HG03432 (cell line): ENCODE measurements around the gene RPL35.
A peak's percentile ranks its signal among the peaks of the same experiment; 100 is the strongest.
"Not testable (repeated sequence)": the region's sequence is repeated elsewhere in the genome, so short reads cannot be mapped to it uniquely, and the experiment has no call there.

Source experiments
- ATAC-seq: cut with Tn5 transposase; IDR thresholded peaks from one replicate; pipeline ENCODE4 v1.9.1; 2021; ENCODE audit warnings: mild to moderate bottlenecking, moderate library complexity; ENCODE audit not compliant: unreplicated experiment

RPL35 gene

DNA sequence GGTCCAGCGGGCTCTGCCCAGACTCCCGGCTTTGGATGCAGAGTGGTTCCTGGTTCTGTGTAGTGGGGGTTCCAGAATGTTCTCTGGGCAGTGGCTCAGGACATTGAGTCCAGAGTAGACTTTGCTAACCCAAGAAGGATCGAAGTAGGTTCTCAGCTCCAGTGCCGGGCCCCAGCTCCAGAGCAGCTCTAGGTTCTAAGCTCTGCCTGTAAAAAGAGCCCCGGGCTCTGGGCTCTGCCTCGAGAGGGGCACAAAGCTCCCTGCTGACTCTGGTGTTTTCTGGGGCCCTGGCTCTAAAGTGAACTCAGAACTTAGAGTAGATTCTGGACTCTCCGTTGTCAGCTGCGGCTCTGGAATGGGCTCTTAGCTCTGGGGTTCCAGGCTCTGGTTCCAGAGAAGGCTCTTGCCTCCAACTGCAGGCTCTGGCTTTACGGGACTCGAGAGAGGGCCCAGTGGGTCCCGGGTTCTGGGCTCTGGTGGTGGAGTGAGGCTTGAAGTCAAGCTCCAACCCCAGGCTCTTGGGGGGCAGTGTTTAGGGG lies 8.1 kb downstream of the RPL35 start:
- ATAC-seq = no peak

DNA sequence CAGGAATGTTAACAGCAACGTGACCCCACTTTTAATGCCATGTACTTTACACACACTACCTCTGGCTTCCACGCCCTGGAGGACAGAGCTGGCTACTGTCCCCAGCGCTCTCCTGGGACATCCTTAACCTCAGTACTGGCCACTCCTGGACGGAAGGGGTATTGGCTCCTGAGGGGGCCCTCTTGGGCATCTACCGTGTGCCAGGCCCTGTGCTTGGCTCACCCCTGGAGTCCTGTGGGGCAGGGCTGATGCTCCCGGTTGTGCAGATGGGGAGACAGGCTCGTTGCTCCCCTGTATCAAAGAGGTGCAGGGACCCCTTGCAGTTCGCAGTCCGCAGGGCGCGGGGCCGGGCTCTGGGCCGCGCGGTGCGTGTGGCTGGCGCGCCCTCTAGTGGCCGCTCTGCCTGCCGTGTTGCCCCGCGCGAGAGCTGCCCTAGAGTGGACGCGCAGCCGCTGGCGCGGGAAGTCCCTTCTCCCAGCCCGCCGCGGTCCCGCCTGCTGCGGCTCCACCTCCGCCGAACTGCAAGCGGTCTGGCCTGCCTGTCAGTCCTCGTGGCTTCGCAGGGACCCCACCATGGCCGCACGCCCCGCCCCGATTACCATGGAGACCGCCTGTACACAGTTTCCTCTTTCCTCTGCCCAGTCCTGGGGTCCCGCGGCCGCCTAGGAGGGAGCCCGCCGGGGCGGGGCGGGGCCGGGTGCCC lies 8.8 kb downstream of the RPL35 start, which contains the start of gene WDR38:
WDR38 (plus strand) TSS at position 632 of the 703 bp plus-strand sequence. CDS start 72 bp downstream, outside the sequence.
- ATAC-seq = peak; percentile 80

DNA sequence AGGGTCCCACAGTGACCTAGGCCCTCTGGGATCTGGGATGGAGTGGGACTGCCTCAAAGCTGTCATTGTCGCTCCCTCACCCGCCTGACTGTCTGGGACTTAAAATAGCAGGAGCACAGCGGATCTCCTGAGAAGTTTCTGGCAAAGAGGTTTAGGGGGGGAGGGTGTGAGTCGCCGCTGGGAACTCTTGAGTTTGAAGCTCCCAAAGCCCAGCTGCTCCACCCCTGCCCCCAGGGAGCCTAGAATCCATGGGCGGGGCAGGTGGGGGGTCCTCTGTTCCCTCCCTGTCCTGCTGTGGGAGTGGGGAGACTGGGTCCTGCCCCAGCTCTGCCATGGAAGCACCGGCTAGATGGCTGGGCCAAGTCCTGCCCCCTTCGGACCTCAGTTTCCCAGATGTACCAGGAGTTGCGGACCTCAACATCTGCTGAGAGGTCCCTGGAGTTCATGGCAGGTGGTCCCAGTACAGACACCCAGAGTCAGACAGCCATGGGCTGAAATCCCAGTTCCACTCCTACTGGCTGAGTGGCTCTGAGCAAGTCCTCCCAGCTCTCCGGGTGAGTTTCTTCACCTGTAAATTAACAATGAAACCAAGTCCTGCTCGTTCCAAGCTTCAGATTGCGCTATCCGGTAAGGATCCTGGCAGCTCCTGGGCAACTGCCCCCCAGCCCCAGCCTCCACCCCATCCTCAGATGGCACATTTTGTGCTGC lies 9.5 kb downstream of the RPL35 start:
- ATAC-seq = no peak

DNA sequence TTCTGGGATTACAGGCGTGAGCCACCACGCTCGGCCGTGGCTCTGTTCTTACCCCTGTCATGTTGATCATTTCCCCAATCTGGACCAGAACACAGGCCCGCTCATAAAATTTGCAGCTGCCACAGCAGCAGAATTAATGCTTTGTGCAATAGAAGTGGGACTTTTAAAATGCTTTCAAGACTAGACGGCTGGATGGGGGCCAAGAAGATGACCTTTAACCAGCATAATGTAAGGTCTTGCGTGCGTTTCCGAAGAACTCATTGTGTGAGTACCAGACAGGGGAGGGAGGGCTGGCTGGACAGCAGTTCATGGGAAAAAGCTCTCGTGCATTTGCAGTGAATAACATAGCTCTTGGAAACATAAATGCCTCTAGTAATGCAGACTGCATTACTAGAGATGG lies 12.0 kb downstream of the RPL35 start:
- no peak for ATAC-seq

DNA sequence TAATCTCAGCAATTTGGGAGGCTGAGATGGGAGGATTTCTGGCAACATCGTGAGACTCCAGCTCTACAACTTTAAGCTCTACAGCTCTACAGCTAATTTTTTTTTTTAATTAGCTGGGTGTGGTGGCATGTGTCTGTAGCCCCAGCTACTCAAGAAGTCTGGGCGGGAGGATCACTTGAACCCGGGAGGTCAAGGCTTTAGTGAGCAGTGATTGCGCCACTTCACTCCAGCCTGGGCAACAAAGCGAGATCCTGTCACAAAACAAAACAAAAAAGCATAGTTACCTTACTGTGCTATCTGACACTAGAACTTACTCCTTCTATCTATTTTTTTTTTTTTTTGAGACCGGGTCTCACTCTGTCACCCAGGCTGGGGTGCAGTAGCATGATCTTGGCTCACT lies 14.8 kb downstream of the RPL35 start:
- no peak for ATAC-seq

DNA sequence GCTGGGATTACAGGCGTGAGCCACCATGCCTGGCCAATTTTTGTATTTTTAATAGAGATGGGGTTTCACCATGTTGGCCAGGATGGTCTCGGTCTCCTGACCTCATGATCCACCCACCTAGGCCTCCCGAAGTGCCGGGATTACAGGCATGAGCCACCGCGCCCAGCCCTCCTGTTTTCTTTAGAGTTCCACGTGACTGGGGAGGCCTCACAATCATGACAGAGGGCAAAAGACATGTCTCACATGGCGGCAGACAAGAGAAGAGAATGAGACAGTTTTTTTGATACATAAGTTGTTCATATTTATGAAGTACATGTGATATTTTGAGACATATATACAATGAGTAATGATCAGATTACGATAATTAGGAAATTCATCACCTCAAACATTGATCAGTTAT lies 15.3 kb downstream of the RPL35 start:
- ATAC-seq = not testable (repeated sequence)

DNA sequence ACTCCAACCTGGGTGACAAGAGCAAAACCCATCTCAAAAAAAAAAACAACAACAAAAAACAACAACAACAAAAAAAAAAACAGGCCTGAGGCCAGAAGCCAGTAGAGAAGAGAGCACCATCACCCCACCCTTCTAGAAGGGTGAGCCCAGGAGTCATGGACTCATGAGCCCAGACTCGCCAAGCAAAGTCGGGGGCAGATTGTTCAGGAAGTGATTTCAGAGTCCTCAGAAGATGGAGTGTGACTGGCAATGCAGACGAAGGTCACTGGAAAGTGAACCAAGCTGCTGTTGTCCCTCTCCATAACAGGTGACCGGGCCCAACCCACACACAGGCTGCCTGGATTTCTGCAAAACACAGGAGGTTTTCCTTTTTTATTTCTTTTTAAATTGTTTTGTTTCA lies 17.5 kb downstream of the RPL35 start:
- no peak for ATAC-seq

DNA sequence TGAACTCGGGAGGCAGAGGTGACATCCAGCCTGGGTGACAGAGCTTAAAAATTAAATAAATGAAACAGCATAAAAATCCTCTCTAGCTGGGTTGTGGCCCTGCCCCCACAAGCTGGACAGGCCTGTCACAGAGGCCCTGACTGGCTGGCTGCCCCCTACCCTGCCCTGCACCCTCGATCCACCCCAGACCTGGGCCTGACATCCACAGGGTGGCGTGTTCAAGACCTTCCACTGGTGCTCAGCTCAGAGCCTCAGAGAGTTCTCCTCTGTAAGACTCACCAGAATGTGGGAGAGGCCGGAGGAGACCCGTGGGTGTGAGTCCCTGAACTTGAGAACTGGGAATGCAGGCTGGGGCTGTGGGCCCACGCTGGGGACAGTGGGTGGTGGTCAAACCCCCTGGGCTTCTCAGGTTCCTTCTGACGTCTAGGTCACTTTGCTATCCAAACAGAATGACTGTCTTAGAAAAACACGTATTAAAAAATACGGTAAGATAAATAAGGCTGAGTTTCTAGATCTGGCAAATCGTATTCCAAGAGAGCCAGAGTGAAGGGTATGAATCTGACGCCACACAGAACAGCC lies 18.2 kb downstream of the RPL35 start:
- ATAC-seq = no peak

DNA sequence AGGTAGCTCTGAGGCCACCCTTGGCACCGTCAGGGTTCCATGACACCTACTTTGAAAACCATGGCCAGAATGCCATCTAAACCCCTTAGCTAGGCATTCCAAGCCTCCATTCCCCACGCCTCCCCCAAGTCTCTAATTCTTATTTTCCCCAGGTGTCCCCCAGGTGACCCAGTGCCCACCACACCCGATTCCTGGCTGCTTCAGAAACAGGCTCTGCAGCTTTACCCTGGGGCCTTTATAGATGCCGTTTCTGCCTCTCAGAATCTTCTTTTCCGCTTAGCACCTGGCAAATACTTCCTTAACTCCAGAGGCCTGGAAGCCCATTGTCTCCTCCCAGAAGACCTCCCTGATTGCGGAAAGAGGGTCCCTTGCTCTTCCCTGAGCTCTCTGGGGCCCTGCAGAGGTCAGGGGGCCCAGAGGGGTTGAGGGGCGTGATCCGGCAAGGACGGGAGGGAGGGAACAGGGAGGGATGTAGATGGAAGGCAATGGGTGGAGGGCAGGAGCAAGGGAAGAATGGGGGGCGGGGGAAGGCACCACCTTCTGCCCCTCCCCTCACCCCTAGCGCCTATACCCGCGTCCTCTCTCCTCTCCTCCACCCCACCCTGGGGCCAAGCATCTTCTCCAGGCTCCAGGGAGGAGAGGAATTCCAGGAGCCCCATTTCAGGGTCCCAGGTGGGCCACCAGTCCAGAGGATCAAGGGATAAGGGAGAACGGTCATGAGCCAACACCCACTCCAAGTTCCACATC lies 20.5 kb downstream of the RPL35 start:
- ATAC-seq = no peak

DNA sequence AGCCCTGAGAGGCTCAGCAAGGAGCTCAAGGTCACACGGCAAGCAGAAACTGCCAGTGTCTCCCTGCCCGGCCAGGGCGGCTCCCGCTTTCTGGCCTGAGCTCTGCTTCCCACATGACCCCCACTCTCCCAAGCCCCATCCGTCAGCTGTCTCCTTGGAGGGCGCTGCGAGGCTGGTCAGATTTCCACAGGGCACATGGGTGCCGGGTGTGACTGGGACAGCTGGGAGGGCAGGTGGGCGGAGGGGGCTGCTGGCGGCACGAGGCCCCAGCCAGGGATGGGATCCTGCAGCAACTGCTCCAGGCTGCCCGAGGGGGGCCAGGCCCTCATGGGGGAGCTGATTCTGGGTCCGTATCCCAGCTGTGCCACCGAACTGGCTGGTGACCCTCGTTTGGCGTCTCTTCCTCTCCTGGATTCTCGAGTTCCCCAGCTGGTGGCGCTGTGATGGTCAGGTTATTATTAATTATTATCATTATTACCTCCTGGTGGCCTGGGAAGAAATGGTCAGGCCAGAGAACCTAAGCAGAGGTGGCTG lies 21.4 kb downstream of the RPL35 start:
- ATAC-seq = no peak

DNA sequence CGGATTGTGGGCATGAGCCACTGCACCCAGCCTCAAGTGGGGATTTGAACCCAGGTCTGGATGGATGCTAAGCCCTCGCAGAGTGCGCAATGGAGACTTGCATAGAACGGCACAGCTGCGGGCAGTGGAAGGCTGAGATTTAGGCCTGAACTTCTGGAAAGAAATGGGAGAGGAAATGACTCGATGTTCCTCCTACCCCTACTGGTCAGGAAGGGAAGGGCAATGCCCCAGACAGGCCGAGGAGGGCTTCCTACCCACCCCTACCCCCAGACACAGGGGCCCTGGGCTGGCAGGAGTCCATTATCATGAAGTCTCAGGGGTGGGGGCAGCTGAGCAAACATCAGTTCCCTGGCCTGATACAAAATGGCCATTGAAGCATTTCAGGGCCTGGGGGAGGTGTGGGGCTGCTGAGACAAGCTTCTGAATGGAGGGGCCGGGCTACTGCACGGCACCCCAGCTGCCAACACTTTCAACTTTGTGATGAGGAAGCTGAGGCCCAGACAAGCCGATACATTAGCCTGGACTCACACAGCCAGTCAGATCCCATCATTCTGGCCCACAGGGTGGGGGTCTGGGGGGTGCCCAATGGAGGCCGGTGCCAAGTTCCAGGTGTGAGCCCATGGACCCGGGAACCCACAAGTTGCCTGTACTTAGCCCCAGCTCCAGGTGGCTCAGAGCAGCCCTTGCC lies 22.0 kb downstream of the RPL35 start:
- ATAC-seq = no peak

DNA sequence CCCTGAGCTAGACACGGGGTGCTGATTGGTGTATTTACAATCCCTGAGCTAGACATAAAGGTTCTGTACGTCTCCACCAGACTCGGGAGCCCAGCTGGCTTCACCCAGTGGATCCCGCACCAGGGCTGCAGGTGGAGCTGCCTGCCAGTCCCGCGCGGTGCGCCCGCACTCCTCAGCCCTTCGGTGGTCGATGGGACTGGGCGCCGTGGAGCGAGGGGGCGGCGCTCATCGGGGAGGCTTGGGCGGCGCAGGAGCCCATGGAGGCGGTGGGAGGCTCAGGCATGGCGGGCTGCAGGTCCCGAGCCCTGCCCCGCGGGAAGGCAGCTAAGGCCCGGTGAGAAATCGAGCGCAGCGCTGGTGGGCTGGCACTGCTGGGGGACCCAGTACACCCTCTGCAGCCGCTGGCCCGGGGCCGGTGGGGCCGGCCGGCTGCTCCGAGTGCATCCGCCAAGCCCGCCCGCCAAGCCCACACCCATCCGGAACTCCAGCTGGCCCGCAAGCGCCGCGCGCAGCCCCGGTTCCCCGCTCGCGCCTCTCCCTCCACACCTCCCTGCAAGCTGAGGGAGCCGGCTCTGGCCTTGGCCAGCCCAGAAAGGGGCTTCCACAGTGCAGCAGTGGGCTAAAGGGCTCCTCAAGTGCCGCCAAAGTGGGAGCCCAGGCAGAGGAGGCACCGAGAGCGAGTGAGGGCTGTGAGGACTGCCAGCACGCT lies 23.0 kb downstream of the RPL35 start:
- not testable (repeated sequence) for ATAC-seq

DNA sequence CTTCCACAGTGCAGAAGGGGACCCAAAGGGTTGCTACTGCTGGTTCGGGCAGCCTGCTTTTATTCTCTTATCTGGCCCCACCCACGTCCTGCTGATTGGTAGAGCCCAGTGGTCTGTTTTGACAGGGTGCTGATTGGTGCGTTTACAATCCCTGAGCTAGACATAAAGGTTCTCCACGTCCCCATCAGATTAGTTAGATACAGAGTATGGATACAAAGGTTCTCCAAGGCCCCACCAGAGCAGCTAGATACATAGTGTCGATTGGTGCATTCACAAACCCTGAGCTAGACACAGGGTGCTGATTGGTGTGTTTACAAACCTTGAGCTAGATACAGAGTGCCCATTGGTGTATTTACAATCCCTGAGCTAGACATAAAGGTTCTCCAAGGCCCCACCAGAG lies 23.6 kb downstream of the RPL35 start:
- ATAC-seq = not testable (repeated sequence)

DNA sequence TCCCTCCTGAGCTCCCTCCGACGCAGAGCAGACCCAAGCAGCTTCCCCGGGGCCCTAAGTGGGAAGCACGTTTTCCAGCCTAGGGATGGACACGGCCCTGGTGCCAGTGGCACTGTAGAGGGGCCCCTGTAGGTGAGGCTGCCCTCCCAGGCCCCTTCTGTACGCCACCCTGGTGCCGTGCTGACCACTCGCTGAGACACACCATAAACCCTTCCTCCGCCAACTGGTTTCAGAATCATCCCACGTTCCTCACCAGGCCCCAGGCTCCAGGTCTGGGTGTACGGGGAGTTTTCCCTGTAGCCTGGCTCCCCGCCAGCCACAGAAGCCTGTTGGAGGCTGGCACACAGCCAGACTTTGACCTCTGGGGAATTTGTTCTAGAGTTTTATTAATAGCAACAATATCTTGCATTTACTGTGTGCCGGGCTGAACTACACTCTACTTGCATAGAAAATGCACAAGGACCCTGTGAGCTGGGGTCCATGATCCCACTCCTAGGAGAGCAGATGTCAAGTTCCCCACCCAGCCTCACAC lies 26.7 kb downstream of the RPL35 start:
- no peak for ATAC-seq

DNA sequence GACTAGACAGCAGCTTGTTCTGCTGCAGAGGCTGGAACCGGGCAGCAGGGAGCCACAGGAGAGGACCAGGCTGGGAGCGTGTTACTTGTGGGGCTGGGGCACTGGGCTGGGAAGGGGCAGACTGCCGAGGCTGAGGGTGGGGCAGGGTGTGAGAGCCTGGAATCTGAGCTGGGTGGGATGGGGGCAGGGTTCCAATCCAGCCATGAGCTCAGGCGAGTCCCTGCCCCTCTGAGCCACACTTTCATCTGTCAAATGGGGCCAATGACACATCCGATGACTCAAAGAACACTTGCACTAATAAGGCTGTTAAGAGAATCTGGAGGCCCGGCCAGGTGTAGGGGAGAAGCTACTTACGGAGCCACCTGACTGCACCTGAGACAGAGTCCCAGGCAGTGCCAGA lies 27.2 kb downstream of the RPL35 start:
- no peak for ATAC-seq

DNA sequence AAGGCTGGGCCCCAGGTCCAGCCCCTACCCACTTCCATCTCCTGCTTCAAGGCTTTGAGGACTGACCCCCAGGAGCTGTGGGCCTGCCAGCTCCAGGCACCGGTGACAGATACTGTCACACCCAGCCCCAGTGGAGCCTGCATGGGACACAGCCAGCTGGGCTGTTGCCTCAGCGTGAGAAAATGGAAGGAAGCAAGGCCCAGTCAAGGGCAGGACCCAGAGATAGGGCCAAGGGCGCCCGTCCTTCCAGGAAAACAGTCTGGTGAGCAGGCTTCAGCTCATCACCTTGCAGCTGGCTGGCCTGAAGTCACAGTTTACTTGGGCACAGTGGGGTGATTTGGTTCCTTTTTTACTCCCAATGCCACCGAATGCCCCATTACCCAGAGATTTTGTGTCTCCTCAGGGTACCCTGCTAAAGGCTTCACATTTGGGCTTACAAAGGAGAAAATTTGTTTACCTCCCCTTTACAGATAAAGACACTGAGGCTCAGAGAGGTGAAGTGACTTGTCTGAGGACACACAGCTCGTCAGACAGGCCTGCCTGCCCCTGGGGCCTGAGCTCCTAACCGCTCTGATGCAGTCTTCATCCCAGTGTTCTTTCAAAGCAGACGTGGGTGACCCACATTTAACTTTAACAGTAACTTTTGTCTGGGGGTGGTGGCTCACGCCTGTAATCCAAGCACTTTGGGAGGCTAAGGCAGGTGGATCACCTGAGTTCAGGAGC lies 30.0 kb downstream of the RPL35 start:
- ATAC-seq = no peak

DNA sequence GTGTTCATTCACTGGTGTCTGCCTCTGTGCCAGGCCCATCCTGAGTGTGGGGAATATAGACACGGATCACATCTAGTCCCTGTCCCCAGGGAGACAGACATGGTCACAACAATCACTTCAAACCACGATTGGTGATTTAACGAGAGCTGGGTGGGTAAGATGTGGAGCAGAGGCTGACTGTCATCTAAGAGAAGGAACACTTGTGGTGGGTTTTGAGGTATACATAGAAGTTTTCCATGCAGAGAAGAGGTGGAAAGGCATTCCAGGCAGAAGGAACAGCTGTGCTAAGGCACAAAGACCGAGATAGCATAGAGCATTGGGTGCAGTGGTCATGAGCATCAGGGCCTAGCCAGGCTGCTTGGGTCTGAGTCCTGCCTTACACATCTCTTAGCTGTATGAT lies 31.2 kb downstream of the RPL35 start:
- no peak for ATAC-seq

DNA sequence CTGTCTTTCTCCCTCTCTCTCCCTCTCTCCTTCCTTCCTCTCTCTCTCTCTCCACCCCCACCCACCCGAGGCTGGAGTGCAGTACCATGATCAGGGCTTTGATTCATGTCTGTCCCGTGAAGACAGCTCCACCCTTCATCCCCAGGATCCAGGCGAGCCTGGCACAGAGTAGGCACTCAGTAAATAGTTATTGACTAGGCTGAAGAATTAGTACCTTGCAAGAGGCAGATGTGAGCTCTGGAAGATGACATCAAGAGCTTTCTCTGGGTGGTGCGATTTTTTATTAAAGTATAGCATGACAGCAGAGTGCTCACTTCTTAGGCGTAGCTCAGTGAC lies 32.5 kb downstream of the RPL35 start:
- no peak for ATAC-seq
